Gastrocnemius medialis (tissue), 4 donors: ENCODE data around the gene MUC2.

Experiments
- CTCF ChIP-seq, 5 experiments: fragments of 450-650 bp in 3 of 5; fragments of 200-600 bp in 2 of 5; sonication (generic) in 2 of 5; IDR thresholded peaks in 4 of 5; conservative IDR thresholded peaks in 1 of 5; 1 replicate in 4 of 5; 2 replicates in 1 of 5; pipeline ENCODE4 v1.5.1; 2016 to 2019; ENCODE audit warnings: antibody characterized with exemption in 5 of 5, mild to moderate bottlenecking in 3 of 5, moderate library complexity in 3 of 5
- POLR2A ChIP-seq, 2 donors: fragments of 450-650 bp; IDR thresholded peaks; one replicate each; pipeline ENCODE4 v1.6.1; 2017; ENCODE audit warnings: antibody characterized with exemption in 2 of 2, mild to moderate bottlenecking in 2 of 2, moderate library complexity in 2 of 2

GRCh38 chr11:1092919-1093318, 18.2 kb downstream of the MUC2 start:
- TF ChIP-seq POLR2A (IDR thresholded peaks at IDR 0.05) = no peak
- TF ChIP-seq CTCF (IDR thresholded peaks at IDR 0.05 in 4 of 5, conservative IDR thresholded peaks at IDR 0.05 in 1 of 5) = no peak
